Measurements from ENCODE around the gene SLC23A2. TPM values are rescaled to one million over a fixed set of nuclear protein-coding genes. Genes with fewer than 3 reads are reported as not detected.

SLC23A2 gene
- total and polyA plus RNA-seq, 4 donors = 9.1 to 48.4 (median 14.7) TPM

DNA sequence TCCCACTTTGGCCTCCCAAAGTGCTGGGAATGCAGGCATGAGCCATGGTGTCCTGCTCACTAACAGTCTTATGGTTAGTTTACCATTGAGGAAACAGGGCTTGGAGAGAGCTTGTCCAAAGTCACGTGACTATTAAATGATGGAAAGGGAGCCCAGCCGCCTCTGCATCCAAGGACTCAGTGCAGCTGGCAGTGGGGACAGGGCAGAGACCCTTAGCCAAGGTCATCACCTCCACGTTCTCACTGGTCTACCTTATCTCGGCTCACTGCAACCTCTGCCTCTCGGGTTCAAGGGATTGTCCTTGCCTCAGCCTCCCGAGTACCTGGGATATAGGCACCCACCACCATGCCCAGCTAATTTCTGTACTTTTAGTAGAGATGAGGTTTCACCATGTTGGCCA is 109.3 kb downstream of the SLC23A2 start:
- H3K36me3 ChIP-seq (ENCODE audit: control insufficient read depth in 4 of 4, insufficient read depth in 3 of 4, low read depth in 1 of 4, low read length in 3 of 4) = peaks cover 8 to 61% (median 31%) of the 10 kb centered on the region in 4 donors
- H3K4me1 ChIP-seq (ENCODE audit: control insufficient read depth in 4 of 4, insufficient read depth in 4 of 4, low read length in 3 of 4) = no peaks in the 10 kb centered on the region
- 91% methylated on average over 6 of the region's 6 CpGs for WGBS
- TF ChIP-seq SP1 (IDR thresholded peaks at IDR 0.05) = no peak
- no peak for TF ChIP-seq MAX (IDR thresholded peaks at IDR 0.05)
- TF ChIP-seq REST (IDR thresholded peaks at IDR 0.05) = no peak
- TF ChIP-seq FOXA2 (IDR thresholded peaks at IDR 0.05) = no peak
- no peak for TF ChIP-seq HNF4A (conservative IDR thresholded peaks at IDR 0.05)
- no peak for TF ChIP-seq GABPA (IDR thresholded peaks at IDR 0.05 in 1 of 2, conservative IDR thresholded peaks at IDR 0.05 in 1 of 2)
- TF ChIP-seq EGR1 (IDR thresholded peaks at IDR 0.05; ENCODE audit: low read depth in 2 of 2) = no peak
- TF ChIP-seq ATF3 (IDR thresholded peaks at IDR 0.05) = no peak
- no peak for TF ChIP-seq JUND (IDR thresholded peaks at IDR 0.05)
- TF ChIP-seq ZBTB33 (IDR thresholded peaks at IDR 0.05) = no peak
- no peak for TF ChIP-seq HNF4G (IDR thresholded peaks at IDR 0.05)
- TF ChIP-seq RAD21 (IDR thresholded peaks at IDR 0.05) = no peak
- no peak for TF ChIP-seq YY1 (IDR thresholded peaks at IDR 0.05)
- TF ChIP-seq, protein P1, sequence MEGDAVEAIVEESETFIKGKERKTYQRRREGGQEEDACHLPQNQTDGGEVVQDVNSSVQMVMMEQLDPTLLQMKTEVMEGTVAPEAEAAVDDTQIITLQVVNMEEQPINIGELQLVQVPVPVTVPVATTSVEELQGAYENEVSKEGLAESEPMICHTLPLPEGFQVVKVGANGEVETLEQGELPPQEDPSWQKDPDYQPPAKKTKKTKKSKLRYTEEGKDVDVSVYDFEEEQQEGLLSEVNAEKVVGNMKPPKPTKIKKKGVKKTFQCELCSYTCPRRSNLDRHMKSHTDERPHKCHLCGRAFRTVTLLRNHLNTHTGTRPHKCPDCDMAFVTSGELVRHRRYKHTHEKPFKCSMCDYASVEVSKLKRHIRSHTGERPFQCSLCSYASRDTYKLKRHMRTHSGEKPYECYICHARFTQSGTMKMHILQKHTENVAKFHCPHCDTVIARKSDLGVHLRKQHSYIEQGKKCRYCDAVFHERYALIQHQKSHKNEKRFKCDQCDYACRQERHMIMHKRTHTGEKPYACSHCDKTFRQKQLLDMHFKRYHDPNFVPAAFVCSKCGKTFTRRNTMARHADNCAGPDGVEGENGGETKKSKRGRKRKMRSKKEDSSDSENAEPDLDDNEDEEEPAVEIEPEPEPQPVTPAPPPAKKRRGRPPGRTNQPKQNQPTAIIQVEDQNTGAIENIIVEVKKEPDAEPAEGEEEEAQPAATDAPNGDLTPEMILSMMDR (IDR thresholded peaks at IDR 0.05; ENCODE audit: low read depth, low read length, missing input control) = no peak
- no peak for TF ChIP-seq NR2F2 (IDR thresholded peaks at IDR 0.05)
- no peak for TF ChIP-seq RXRA (IDR thresholded peaks at IDR 0.05)
- no peak for TF ChIP-seq FOXA1 (IDR thresholded peaks at IDR 0.05)
- TF ChIP-seq TAF1 (conservative IDR thresholded peaks at IDR 0.05) = no peak
- H3K4me3 ChIP-seq (ENCODE audit: low read depth in 1 of 3, low read length in 3 of 3) = no peak overlapping the region
- no peak overlapping the region for H3K9ac ChIP-seq (ENCODE audit: low read depth in 1 of 2, low read length in 2 of 2)
- H3K27ac ChIP-seq (ENCODE audit: low read depth in 1 of 2, low read length in 2 of 2) = no peak overlapping the region
- H3K9me3 ChIP-seq (ENCODE audit: control insufficient read depth in 4 of 4, low read length in 3 of 4) = no peaks in the 10 kb centered on the region
- no peak for DNase-seq (ENCODE audit: low spot score)
- H3K27me3 ChIP-seq (ENCODE audit: control insufficient read depth in 4 of 4, insufficient read depth in 4 of 4, low read length in 3 of 4) = no peaks in the 10 kb centered on the region

Measured in liver (tissue), 9 donors.